GM18520 (cell line): ENCODE data around the gene HOXC12.

ENCODE experiments used
- ATAC-seq: cut with Tn5 transposase; IDR thresholded peaks from one replicate; pipeline ENCODE4 v1.9.1; 2021; ENCODE audit not compliant: unreplicated experiment

The HOXC12 gene

GRCh38 chr12:53971129-53971528 lies 16.4 kb downstream of the HOXC12 start:
- no peak for ATAC-seq

- no peak for ATAC-seq
Measured at GRCh38 chr12:53971686-53972085, 17.0 kb downstream of the HOXC12 start.

DNA sequence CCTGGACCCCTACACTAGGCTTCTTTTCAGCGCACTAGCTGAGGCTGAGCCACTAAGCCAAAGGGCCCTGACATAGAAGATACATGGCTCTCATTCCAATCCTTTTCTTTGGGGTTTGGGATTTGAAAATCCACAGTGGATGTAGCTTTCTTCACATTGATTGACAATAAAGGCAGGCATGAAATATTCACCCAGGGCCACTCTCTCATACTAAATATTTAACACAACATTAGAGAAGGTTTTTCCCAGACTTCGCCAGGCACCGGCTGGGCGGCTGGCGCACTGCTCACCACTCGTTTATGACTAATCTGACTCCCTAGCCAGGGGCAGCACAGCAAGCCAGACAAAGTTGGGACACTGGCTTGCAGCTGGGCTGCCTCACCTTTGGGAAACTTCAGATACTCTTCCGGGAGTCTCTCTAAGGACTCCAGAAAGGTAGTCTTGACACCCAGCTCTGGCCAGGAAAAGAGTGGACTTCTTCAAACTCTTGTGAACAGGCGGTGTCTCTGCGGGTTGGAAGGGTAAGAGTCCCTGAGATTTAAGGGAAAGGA lies 17.5 kb downstream of the HOXC12 start:
- no peak for ATAC-seq

- no peak for ATAC-seq
Measured at GRCh38 chr12:53972722-53973235, 18.1 kb downstream of the HOXC12 start, which contains the start of gene HOXC11. Gene HOXC11, plus strand, starts transcription at chr12:53973126. Its CDS starts 116 bp downstream, at chr12:53973242.

DNA sequence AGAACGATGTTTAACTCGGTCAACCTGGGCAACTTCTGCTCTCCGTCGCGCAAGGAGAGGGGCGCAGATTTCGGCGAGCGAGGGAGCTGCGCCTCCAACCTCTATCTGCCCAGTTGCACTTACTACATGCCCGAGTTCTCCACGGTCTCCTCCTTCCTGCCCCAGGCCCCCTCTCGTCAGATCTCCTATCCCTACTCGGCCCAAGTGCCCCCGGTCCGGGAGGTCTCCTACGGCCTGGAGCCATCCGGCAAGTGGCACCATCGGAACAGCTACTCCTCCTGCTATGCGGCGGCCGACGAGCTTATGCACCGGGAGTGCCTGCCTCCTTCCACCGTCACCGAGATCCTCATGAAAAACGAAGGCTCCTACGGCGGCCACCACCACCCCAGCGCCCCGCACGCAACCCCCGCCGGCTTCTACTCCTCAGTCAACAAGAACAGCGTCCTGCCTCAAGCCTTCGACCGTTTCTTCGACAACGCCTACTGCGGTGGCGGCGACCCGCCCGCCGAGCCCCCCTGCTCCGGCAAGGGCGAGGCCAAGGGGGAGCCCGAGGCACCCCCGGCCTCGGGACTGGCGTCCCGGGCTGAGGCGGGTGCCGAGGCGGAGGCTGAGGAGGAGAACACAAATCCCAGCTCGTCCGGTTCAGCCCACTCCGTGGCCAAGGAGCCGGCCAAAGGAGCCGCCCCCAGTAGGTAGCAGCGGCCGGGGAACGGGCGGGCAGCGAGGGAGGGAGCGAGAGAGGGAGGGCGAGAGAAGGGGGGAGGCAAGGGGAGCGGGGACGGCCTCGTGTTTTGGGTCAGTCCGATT lies 18.7 kb downstream of the HOXC12 start:
- ATAC-seq, result no peak

DNA sequence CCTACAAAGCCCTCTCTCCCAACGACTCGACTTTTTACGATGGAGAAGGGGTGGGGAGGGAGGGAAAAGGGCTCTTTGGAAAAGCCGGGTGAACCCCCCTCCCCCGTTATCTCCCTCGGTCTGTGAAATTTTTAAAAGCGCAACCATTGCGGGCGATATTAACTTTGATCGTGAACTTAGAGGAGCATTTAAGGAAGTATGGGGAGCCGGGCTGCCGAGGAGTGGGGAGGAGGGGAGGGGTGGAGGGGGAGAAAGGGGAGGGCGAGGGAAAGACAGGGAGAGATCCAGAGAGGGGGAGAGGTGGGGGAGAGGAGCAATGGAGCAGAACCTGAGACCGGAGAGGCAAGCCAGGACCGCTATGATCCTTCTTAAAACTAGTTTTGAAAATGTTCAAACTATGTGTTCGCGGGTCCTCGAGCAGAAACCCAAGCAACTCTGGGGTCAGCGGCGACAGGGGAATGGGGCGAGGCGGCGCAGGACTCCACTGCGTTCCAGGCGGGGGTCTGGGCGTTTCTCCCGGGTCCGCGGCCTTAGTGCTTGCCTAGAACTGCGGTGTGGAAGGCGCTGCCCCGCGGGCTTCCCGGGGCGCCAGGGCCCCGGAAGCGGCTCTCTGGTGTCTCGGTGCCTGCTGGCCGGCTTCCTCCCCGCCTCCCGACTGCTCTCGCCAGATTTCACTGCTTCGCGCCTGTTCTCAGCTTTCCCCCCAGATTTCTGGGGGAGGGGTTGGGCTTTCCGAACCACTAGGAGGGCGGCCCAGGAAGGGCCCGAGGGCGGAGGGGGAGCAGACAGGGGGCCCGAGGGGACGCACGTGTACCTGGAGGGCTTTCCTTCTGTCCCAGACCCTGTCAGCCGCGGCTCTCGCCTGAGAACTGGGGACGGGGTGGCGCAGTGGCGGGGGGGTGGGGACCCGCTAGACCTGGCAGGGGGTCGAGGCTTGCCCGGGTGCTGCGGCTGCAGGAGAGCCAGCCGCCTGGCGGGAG lies 19.7 kb downstream of the HOXC12 start, which contains the start of gene HOTAIR:
Gene HOTAIR (minus strand): TSS at position 871 of the 980 bp plus-strand sequence.
- ATAC-seq, result no peak

DNA sequence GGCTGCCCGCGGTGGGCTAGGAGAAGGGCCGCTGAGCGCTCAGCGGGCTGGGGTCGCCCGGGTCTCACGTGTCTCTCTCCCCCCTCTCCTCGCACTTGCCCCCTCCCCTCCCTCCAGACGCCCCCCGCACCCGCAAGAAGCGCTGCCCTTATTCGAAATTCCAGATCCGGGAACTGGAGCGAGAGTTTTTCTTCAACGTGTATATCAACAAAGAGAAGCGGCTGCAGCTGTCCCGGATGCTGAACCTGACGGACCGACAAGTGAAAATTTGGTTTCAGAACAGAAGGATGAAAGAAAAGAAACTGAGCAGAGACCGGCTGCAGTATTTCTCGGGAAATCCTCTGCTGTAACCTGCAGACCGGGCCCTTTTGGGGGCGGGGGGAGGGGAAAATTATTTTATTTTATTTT lies 20.4 kb downstream of the HOXC12 start:
- no peak for ATAC-seq

DNA sequence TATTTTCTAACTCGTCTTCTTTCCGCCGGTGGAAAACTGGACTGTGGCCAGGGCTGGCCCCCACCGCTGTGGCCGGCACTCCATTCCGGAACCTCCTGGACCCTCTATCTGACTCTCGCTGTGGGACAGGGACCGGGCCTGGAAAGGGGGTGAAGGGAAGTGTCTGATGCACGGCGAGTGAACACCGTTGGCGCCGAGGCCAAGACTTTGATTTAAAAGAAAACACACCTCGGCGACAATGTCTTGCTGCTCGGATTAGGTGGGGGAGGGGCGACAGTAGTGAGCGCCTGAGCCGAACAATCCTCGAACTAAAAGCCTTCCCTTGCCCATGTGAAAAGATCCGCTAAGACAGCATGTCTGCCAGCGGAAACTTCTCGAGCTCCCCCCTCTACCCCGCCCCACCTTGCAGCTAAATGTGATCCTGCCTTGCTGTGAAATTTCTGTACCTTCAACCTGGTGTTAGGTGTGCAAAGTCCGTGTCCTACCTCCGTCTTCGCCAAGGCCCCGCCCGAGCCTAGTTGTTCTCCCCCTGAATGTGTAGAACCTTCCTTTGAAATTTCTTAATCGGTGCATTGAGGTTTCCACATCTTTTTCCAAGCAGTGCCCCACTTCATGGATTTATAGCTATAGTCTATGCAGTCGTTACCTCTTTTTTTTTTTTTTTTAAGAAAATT lies 20.9 kb downstream of the HOXC12 start:
- ATAC-seq, result no peak

GRCh38 chr12:53976172-53976822 lies 21.6 kb downstream of the HOXC12 start:
- ATAC-seq, result no peak

DNA sequence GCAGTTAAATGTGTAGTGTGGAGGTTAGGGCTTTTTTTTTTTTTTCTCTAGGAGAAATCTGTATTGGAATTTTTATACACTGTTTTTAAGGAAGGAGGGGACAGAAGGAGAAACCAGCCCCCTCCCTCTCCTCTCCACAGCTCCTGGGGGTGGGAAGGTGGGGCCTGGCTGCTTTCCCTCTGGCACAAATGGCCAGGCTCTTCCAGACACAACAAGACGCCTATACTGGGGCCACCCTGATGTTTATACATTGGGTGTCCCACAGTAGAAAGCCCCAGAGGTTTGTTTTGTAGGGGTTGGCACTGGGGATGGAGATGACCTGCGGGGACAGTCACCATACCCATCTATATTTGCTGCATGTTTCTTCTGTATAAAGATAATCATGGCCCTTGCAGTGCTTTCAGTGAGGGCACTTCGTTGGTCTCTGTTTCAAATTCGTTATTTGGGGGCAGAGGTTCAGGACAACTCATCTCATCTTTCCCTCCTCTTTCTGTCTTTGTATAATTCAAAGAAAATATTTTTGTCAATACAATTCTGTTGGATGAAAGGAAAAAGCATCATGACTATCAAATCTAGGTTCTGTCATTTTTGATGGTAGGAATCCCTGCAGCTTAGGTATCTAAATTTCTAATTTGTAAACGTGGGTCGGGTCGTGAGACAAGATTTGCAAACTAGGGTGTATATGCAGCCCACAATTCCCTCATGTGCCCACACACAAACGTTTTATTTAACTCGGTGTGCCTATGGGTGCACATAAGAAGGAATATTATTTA lies 22.3 kb downstream of the HOXC12 start:
- no peak for ATAC-seq

DNA sequence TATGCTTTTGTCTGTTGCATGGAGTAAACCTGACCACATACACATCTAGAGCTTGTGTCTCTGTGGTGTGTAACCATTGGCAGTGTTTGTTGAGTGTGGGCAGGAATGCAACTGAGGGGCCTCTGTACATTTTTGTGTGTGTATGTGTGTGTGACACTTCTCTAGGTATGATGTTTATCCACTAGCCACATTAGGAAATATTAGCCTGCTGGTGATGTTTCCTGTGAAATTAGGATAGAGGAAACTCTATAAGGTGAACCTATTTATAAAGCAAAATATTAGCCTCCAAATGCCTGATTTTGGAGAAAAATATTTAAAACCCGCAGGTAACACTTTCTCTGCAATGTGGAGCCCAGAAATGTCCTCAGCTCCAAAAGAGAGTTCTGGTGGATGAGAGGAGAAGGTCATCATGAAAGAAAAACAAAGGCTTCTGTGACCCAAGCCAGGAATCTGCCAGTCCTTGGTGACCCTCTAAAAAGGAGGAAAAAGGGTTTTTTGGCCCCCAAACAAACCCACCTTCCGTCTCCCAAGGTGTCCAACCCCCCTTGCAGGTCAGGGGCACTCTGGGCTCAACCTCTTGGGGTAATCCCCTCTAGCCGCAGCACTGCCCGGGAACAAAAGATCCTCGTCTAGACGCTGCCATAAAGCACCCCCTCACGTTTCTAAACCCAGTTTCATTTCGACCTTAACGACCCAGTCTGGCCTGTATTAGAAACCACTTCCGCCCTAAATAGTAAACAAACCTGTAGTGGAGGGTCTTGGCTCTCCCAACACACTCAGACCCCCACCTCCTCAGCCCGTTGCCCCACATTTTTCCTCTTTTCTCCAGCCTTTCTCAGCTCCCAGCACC lies 23.1 kb downstream of the HOXC12 start:
- no peak for ATAC-seq

DNA sequence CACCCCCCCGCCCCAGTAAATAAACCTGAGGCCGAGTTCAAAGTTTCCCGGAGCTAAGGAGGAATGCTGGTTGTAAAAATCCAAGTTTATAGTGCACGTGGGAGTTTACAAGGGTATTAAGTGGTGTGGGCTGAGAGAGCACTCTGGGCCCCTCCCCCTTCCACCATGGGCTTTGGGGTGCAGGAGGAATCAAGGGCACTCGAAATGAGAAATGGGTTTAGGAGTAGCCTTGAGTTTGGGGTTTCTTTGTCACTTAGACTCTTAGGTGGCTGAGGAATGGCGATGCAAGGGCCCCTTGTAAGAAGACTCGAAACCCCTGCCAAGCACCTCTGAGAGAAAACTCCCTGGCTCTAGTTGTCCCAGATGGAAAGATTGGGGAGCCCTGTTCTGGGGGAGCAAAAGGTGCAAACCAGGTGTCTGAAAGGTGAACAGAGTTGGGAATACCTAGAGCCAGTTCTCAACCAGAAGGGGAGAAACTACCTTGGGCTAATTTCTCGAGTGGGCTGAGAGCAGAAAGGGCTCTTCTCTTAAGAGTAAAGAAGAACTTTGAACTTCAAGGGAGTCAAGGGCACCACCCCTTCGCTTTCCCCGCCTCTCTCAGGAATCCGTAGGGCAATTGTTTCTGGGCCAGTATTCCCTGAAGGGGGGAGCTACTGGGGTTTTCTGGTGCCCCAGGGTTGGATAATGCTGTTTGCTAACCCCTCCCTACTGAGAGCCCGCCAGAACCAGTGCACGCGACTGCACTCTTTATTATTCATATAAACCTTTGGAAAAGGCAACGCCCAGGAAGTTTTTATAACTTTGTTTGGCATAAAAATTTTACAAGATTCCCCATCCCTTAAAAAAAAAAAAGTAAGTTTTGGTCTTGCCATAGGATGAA lies 24.0 kb downstream of the HOXC12 start:
- ATAC-seq, result no peak

DNA sequence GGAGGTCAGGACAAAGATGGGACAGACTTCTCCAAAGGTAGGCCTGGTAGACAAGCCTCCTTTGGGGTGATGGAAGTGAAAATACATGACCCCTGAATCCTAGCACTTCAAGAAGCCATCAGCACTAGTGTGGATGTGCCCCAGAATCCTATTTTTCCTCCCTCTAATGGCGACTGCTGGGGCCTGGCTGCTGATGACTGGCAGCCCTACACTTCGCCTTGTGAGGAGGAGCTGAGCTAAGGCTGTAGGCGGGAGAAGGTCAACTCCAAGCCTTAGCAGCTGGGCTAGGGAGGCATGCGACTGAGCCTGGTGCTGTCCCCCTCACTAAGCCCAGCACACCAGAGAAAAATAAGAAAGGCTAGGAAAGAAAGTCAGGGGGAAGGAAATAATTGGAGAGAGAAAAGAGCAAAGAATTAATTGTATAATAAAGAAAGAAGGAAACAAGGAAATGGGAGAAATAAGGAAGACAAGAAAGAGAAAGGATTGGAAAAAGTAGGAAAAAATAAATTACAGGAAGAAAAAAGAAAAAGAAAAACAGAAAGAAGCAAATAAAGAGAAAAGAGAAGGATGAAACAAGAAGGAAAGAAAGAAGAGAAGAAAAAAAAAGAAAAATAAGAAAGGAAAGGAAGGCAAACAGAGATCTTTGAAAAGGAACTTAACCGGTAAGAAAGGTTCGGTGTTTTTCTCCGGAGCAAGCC lies 25.6 kb downstream of the HOXC12 start:
- ATAC-seq, result no peak

DNA sequence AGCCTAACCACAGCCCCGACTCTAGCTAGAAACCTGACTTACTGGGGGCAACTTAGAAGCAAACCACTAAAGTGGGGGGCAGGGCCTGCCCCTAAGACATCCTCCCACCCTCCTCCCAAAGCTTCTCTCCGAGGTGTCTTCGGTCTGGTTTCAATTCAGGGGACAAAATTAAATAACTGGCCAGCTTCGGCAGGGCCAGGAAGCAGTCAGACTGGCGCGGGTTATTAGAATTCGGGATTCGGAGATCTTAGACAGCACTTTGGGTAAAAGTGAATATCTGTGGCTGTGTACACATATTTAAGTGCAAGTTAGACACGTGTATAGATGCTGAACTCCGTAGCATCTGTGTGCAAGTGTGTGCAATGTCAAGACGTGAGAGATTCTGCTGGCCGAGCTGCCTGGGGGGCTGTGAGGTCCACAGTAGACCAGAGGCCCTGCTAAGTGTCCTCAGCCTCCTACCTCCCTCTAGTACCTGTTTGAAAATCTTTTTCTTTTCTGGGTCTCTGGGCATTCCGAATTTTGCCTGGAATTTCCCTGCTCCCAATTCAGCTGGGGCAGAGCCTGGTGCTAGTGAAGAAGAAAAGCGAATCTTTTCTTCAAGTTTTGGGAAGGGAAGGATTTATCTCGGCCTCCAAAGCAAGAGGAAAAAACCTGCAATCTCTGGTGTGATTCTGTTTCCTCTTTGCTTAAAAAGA lies 26.2 kb downstream of the HOXC12 start:
- no peak for ATAC-seq

- no peak for ATAC-seq
Measured at GRCh38 chr12:53981634-53982565, 27.2 kb downstream of the HOXC12 start.
